GM12865 (cell line): ENCODE data around the gene ADI1.

ENCODE experiments used
- DNase-seq: peaks from one replicate; pipeline ENCODE4 v3.0.0; 2010; ENCODE audit warnings: low read depth
- H3K4me3 ChIP-seq: 2 replicates; pipeline ENCODE4 v1.5.1; 2011; ENCODE audit warnings: mild to moderate bottlenecking, low read depth, low read length, control low read depth
- CTCF ChIP-seq: IDR thresholded peaks from 2 replicates; pipeline ENCODE4 v1.5.1; 2011; ENCODE audit warnings: low read length, control low read depth, low read depth, inconsistent platforms; ENCODE audit not compliant: insufficient read depth; ENCODE audit errors: missing control alignments

Gene ADI1

GRCh38 chr2:3529316-3530025 lies 10.1 kb upstream of the ADI1 start:
- no peak overlapping the region for H3K4me3 ChIP-seq
- no peak for TF ChIP-seq CTCF
- no peak for DNase-seq

GRCh38 chr2:3527886-3528785 lies 8.8 kb upstream of the ADI1 start:
- TF ChIP-seq CTCF = no peak
- DNase-seq = no peak
- H3K4me3 ChIP-seq = no peak overlapping the region

- TF ChIP-seq CTCF = no peak
- H3K4me3 ChIP-seq = no peak overlapping the region
- no peak for DNase-seq
Observed at GRCh38 chr2:3526871-3527270, 7.5 kb upstream of the ADI1 start.

GRCh38 chr2:3523551-3524041 lies 4.3 kb upstream of the ADI1 start:
- DNase-seq = no peak
- TF ChIP-seq CTCF = no peak
- H3K4me3 ChIP-seq = no peak overlapping the region

- TF ChIP-seq CTCF = no peak
- H3K4me3 ChIP-seq = no peak overlapping the region
- no peak for DNase-seq
Observed at GRCh38 chr2:3522961-3523421, 3.7 kb upstream of the ADI1 start.

- no peak for TF ChIP-seq CTCF
- no peak overlapping the region for H3K4me3 ChIP-seq
Observed at GRCh38 chr2:3520591-3520990, 1.3 kb upstream of the ADI1 start.

More at GRCh38 chr2:3520591-3520990, 1.3 kb upstream of the ADI1 start:
- no peak for DNase-seq
